Measurements from ENCODE around the gene STX2. TPM values are rescaled to one million over a fixed set of nuclear protein-coding genes. Genes with fewer than 3 reads are reported as not detected.

STX2 gene
- polyA plus RNA-seq, 1 donor from 2014 or later: 67.0 TPM

GRCh38 chr12:130816097-130816496 is 23.0 kb downstream of the STX2 start:
- no peak overlapping the region for H3K4me3 ChIP-seq (ENCODE audit: low read length)
- H3K9me2 ChIP-seq (ENCODE audit: insufficient read depth, low read length): no peaks in the 10 kb centered on the region
- H3K27me3 ChIP-seq (ENCODE audit: insufficient read depth, low read depth, low read length): no peaks in the 10 kb centered on the region
- no peaks in the 10 kb centered on the region for H4K20me1 ChIP-seq (ENCODE audit: insufficient read depth)
- H3K4me2 ChIP-seq (ENCODE audit: low read length): no peak overlapping the region
- TF ChIP-seq RAD21 (conservative IDR thresholded peaks at IDR 0.05) (no peak), MXI1 (conservative IDR thresholded peaks at IDR 0.05; ENCODE audit: poor library complexity, severe bottlenecking) (no peak), REST (IDR thresholded peaks at IDR 0.05; ENCODE audit: borderline replicate concordance) (no peak), TAF1 (IDR thresholded peaks at IDR 0.05; ENCODE audit: low read depth) (no peak), CTCF (IDR thresholded peaks at IDR 0.05; ENCODE audit: poor library complexity, severe bottlenecking) (no peak), SMC3 (conservative IDR thresholded peaks at IDR 0.05; ENCODE audit: poor library complexity) (no peak), EP300 (conservative IDR thresholded peaks at IDR 0.05; ENCODE audit: poor library complexity, severe bottlenecking) (no peak), POLR2AphosphoS5 (IDR thresholded peaks at IDR 0.05) (no peak), EZH2 (IDR thresholded peaks at IDR 0.05; ENCODE audit: borderline replicate concordance, insufficient read depth, low read length, poor library complexity, severe bottlenecking) (no peak)
- peaks cover 3% of the 10 kb centered on the region for H3K36me3 ChIP-seq (ENCODE audit: insufficient read depth, low read length)
- H3K27ac ChIP-seq (ENCODE audit: low read length): peak overlapping the region; percentile 69
- H3K79me2 ChIP-seq (replicated peaks; ENCODE audit: insufficient read depth, low read length): no peaks in the 10 kb centered on the region
- no peaks in the 10 kb centered on the region for H3F3A ChIP-seq (ENCODE audit: insufficient read depth, low read length, poor library complexity, severe bottlenecking)
- peak overlapping the region; percentile 40 for H3K9ac ChIP-seq (ENCODE audit: low read length)
- no peaks in the 10 kb centered on the region for H3K9me3 ChIP-seq (ENCODE audit: low read length)
- no peak overlapping the region for H2AFZ ChIP-seq (ENCODE audit: low read depth, low read length)

- H4K20me1 ChIP-seq (ENCODE audit: insufficient read depth): no peaks in the 10 kb centered on the region
- H3F3A ChIP-seq (ENCODE audit: insufficient read depth, low read length, poor library complexity, severe bottlenecking): no peaks in the 10 kb centered on the region
- H3K36me3 ChIP-seq (ENCODE audit: insufficient read depth, low read length): no peaks in the 10 kb centered on the region
- no peaks in the 10 kb centered on the region for H3K79me2 ChIP-seq (replicated peaks; ENCODE audit: insufficient read depth, low read length)
- H3K4me2 ChIP-seq (ENCODE audit: low read length): peak overlapping the region; percentile 24
- TF ChIP-seq SMC3 (conservative IDR thresholded peaks at IDR 0.05; ENCODE audit: poor library complexity) (peak; percentile 53), RAD21 (conservative IDR thresholded peaks at IDR 0.05) (peak; percentile 44), EZH2 (IDR thresholded peaks at IDR 0.05; ENCODE audit: borderline replicate concordance, insufficient read depth, low read length, poor library complexity, severe bottlenecking) (no peak), POLR2AphosphoS5 (IDR thresholded peaks at IDR 0.05) (peak; percentile 65), REST (IDR thresholded peaks at IDR 0.05; ENCODE audit: borderline replicate concordance) (peak; percentile 85), EP300 (conservative IDR thresholded peaks at IDR 0.05; ENCODE audit: poor library complexity, severe bottlenecking) (no peak), MXI1 (conservative IDR thresholded peaks at IDR 0.05; ENCODE audit: poor library complexity, severe bottlenecking) (peak; percentile 41)
- H3K9me3 ChIP-seq (ENCODE audit: low read length): no peaks in the 10 kb centered on the region
- no peaks in the 10 kb centered on the region for H3K9me2 ChIP-seq (ENCODE audit: insufficient read depth, low read length)
- peak overlapping the region; percentile 69 for H3K27ac ChIP-seq (ENCODE audit: low read length)
- H3K27me3 ChIP-seq (ENCODE audit: insufficient read depth, low read depth, low read length): no peaks in the 10 kb centered on the region
- H2AFZ ChIP-seq (ENCODE audit: low read depth, low read length): no peak overlapping the region
- peak overlapping the region; percentile 40 for H3K9ac ChIP-seq (ENCODE audit: low read length)
- H3K4me3 ChIP-seq (ENCODE audit: low read length): peak overlapping the region; percentile 35
Measured at GRCh38 chr12:130815028-130815741, 23.9 kb downstream of the STX2 start.
